ENCODE results near the gene COL5A2. TPM values are rescaled to one million over a fixed set of nuclear protein-coding genes. Genes with fewer than 3 reads are reported as not detected.

Gene COL5A2
- 100 to 1,000 TPM; 174 to 222 (median 211) TPM for polyA plus RNA-seq (ENCODE audit: insufficient read depth in 1 of 5, insufficient read length in 5 of 5, low replicate concordance in 1 of 5)
- long read RNA-seq, donor 1, full-length matches to known transcripts, result 8 of 39 reads
- long read RNA-seq, donor 1, partial matches to known transcripts, result 23 of 39 reads
- long read RNA-seq, donor 1, other reads (novel, unspliced or antisense), result 8 of 39 reads
- long read RNA-seq, donor 2, full-length matches to known transcripts, result 5 of 18 reads
- long read RNA-seq, donor 2, partial matches to known transcripts, result 5 of 18 reads
- long read RNA-seq, donor 2, other reads (novel, unspliced or antisense), result 8 of 18 reads
- long read RNA-seq, donor 3, full-length matches to known transcripts, result 1 of 13 reads
- long read RNA-seq, donor 3, partial matches to known transcripts, result 6 of 13 reads
- long read RNA-seq, donor 3, other reads (novel, unspliced or antisense), result 6 of 13 reads
- long read RNA-seq, donor 4, full-length matches to known transcripts, result 1 of 1 reads
- long read RNA-seq, donor 4, partial matches to known transcripts, result 0 of 1 reads
- long read RNA-seq, donor 4, other reads (novel, unspliced or antisense), result 0 of 1 reads
- long read RNA-seq, donor 5, full-length matches to known transcripts, result 3 of 10 reads
- long read RNA-seq, donor 5, partial matches to known transcripts, result 7 of 10 reads
- long read RNA-seq, donor 5, other reads (novel, unspliced or antisense), result 0 of 10 reads
- long read RNA-seq, donor 6, full-length matches to known transcripts, result 7 of 15 reads
- long read RNA-seq, donor 6, partial matches to known transcripts, result 0 of 15 reads
- long read RNA-seq, donor 6, other reads (novel, unspliced or antisense), result 8 of 15 reads
- long read RNA-seq, donor 7, full-length matches to known transcripts, result 1 of 1 reads
- long read RNA-seq, donor 7, partial matches to known transcripts, result 0 of 1 reads
- long read RNA-seq, donor 7, other reads (novel, unspliced or antisense), result 0 of 1 reads
- long read RNA-seq, donor 8, full-length matches to known transcripts, result 1 of 7 reads
- long read RNA-seq, donor 8, partial matches to known transcripts, result 6 of 7 reads
- long read RNA-seq, donor 8, other reads (novel, unspliced or antisense), result 0 of 7 reads

DNA sequence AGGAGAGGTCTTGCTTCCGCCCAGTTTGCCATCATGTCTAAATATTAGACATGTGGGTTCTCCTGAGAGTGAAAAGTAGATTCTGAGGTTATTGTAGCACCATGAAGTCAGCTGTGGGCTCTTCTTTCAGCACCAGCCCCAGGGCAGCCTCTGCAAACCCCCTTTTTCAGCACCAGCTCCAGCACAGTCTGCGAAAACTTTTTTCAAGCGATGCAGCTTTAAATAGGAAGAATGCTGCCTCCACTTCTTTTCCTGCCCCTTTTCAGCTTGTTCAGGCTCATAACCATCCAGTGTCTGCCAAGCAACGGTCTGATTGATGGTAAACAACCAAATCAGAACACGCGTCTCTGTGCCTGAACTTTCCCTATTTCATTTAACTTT lies at the start of gene COL5A2:
Gene COL5A2 (minus strand): TSS at position 192 of the 381 bp plus-strand sequence. CDS start 157 bp downstream, at position 35.
- peak; percentile 74 to 79 for DNase-seq

DNA sequence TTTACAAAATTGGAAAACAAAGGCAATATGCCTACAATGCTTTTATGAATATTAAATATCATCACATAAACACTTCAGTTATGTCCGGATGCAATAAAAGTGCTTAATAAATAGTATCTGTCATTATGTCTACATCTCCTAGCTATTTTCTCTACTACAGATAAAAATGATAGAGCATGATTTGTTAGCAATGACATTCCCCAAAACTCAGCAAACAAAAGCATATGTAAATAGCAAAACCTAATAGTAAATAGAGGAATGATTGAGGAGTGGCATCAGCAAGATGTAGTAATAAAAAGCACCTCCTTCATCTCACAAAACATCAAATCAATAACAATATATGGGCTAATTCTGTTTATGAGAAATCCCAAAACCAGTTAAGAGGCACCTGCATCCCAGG lies 46.5 kb upstream of the COL5A2 start:
- no peak for DNase-seq

DNA sequence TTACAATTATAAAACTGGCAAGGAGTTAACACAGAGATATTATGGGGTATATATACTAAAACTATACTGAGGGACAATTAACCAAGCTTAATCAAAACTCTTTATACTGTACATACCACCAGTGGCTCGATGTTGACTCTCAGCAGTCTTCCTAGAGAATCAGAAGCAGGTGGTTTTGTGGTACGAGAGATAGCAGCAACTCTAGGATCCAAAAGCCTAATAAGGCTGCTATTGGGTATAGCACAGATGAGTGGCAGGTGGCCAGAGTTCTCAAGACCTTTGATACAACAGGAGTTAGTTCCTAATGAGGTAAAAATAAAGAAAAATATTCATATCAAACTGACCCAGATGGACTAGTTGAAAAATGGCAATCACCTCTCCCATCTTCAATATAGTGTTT lies 45.5 kb upstream of the COL5A2 start:
- DNase-seq, result no peak

DNA sequence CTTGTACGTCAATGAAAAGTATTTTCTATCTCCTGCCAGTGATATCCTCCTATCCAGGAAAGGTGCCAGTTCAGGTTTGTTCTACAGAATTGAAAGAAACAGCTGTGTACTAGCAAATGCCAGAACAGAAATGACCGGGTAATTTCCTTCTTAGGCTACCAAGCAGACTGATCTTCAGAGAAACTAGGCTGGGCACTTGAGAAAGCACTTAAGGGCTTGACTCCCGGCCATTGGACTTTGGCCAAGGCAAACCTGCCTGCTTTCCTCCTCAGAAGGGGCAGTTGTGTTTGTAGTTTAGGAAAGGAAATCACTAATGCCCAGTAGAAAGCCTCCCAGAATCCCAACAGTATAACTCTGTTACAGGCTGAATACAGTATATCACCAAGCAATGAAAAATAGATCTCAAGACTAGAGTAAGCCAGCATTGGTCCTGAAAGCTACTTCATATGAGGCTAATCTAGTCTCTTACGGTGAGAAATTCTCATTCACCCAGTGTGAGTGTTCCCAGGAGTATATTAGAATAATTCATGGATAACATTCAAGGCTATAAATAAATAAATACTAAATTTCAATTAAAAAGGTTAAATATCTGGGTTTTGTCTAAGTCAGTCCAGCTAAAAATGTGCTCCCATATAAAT lies 43.0 kb upstream of the COL5A2 start:
- peak in 1 of 2 donors; percentile 48 for DNase-seq

- no peak for DNase-seq
Measured at GRCh38 chr2:189221811-189222467, 42.4 kb upstream of the COL5A2 start.

DNA sequence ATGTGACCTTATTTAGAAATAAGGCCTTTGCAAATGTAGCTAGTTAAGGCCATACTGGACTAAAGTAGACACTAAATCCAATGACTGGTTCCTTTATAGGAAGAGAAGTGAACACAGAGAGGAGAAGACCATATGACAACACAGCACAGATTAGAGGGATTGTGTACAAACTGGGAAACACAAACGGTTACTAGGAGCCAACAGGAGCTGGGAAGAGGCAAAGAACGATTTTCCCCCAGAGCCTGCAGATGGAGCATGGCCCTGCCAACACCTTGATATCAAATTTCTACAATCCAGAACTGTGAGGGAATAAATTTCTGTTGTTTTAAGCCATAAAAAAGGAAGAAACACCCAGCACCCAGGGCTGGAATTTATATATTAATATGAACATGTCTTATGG lies 38.7 kb upstream of the COL5A2 start:
- no peak for DNase-seq

DNA sequence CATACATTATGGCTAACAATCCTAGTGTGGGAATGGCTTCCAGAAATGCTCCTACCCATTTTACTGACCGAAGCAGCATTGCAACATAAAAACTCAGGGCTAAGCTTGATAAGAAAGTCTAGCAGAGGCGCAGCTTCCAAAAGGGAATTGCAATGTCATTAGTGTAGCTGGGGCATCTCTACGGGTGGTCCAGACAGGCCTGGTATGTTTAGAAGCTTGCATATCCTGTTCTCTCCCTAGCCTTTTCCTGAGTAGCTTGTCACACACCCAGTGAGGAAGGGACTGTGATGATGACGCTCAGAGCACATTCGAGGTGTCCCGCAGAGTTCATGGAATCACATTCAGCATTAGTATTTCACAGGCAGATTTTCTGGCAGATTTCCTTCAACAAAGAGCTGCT lies 38.0 kb upstream of the COL5A2 start:
- peak; percentile 42 to 53 for DNase-seq

DNA sequence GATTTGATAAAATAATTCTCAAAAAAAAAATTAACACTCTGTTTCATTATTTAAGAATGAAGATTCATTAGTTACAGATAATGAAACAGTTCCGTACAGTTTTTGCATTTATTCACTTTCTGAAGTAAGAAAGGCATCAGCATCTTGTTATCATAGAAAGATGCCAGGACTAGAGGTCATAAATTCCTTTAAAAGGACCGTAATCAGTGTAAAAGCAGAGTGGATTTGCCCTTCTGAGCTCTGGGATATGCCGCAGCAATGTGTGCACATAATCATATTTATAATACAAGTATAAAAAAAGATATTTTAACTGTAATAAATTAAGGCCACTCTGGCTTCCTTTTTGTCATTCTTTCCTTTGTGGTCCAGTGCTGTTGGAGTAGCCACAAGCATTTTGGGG lies 37.5 kb upstream of the COL5A2 start:
- no peak for DNase-seq

- no peak for DNase-seq
Measured at GRCh38 chr2:189214484-189214883, 34.9 kb upstream of the COL5A2 start.

DNA sequence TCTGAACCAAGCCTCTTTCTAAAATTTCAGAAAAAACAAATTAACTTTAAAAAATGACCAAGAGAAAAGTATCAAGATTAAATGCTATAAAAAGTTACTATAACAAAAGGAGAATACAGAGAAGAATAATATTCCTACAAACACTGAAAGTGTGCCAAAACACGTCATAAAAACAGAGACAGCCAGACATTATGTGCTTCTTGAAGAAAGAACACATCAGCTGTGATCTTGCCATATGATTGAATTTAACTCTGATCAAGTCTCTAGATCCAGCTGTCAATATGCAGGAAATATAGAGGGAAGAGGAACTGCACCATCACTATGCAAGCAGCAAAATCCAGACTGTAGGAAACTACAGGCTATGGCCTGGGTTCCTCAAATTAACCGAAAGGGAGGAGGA lies 33.7 kb upstream of the COL5A2 start:
- no peak for DNase-seq

GRCh38 chr2:189210250-189211087 lies 30.9 kb upstream of the COL5A2 start:
- DNase-seq, result peak; percentile 42 to 67

GRCh38 chr2:189208254-189208653 lies 28.7 kb upstream of the COL5A2 start:
- no peak for DNase-seq

DNA sequence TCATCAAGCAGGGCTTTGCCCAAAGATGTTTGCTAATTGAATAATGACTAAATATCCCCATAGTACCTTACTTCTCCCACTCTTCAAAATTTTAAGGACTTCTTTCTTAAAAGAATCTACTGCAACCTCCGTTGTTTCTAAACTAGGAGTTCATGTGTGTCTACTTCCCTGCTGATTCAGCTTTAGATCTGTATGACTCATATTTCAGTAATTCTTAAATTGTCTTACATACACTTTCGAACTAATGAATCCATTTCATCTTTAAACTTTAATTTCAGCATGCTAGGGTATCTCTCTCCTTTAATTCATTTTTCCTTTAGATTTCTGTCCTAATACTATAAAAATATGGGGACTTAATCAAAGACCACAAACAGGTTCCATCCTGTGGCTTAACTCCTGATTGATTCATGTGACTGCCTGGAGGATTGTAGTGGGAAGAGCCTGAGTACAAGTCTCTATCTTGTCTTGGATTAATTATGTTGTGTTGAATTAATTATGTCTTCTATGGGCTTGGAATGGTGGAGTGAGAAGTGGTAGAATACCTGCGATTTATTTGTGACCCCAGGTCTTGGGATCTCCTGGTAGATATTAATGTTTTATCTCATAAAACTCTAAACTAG lies 24.9 kb upstream of the COL5A2 start:
- no peak for DNase-seq

DNA sequence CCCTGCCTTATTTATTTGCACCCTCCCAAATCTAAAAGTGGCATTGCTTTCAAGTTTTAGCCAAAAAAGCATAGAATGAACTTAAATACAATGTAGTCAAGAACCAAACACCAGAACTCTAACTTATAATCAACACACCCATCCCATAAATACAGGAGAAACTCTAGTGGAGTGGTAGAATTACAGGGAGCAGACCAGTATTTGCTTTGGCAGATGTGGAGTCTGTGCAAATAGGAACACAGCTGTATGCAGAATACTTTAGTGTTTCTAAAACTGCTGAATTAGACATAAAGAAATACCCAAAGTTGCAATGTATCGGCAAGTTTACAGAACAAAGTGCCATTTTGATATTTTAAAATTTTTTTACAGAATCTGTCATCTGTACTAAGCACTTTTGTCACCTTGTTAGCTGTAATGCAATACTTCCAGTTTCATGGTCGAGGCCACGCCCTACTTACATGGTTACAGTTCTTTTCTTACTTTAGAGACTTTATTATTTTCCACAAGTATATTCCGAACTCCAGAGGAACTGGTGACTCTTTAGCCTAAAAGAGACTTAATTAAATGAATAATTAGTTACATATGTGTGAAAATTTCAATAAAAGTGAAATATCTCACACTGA lies 23.7 kb upstream of the COL5A2 start:
- no peak for DNase-seq

DNA sequence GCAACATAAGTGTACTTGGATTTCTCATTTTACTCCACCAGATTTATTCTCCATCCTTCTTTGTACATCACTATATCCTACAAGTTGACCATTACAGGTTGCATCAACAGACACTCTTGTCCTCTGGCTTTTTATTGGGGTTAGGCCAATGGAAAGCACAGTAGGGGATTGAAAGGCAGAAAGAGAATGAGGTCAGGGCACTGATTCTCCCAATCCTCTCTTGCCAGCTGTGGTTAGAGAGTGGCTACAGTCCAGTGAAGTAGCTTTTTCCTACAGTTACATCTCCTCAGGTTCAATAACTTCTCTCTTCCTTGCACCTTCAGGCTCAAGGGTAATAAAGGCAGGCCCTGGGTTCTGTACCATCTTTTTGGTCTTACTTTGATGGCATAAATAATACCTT lies 20.2 kb upstream of the COL5A2 start:
- no peak for DNase-seq

- no peak for DNase-seq
Measured at GRCh38 chr2:189192766-189193165, 13.2 kb upstream of the COL5A2 start.

DNA sequence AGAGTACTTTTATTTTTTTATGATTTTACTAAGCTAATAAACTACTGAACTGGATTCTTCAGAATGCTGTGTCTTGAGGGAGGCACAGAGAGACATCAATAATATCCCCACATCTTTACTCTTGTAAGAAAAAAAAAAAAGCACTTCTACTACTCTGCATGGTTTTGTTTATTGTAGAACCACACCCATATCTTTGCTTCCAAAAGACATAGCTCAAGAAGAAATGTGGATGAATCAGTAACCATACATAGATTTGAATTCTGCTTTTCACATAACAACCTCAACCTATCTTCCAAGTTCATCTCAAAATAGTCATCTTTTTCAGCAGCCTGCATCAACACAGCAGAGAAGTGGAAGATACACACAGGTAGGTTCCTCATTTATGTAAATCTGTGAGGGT lies 12.2 kb upstream of the COL5A2 start:
- no peak for DNase-seq

GRCh38 chr2:189190685-189191084 lies 11.1 kb upstream of the COL5A2 start:
- DNase-seq, result no peak

GRCh38 chr2:189188115-189188805 lies 8.7 kb upstream of the COL5A2 start:
- no peak for DNase-seq

Measured in right lung (tissue), 10 donors.